ENCODE data around the gene TENM3. TPM values are rescaled to one million over a fixed set of nuclear protein-coding genes. Genes with fewer than 3 reads are reported as not detected.

TENM3 gene
- polyA plus RNA-seq, 1 experiment: 54.9 TPM

DNA sequence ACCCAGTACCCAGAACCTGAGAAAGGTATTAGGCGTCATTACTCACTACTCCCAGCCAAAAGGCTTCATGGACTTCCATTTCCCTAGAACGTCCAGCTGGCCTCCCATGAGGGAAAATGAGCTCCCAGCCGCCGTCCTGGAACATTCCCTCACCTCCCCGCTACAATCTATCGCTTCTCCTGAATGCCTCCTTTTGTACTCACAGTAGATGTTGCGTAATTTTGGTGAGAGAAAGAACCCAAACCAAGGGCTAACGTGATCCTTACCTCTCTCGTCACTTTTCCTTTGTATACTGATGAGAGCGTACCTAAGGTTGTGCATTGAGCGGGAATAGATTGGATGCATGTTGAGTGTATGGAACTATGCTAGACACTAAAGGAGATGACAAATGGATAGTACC is 161.9 kb downstream of the TENM3 start:
- POLR2A ChIA-PET: no interaction called here
- no peak for DNase-seq (ENCODE audit: low read depth, low spot score)
- Histone ChIP-seq H3K27me3 (ENCODE audit: control insufficient read depth, insufficient read depth, low read length) (no peaks in the 10 kb centered on the region), H3K27ac (ENCODE audit: low read depth, low read length) (no peak overlapping the region), H3K9me3 (ENCODE audit: control insufficient read depth, insufficient read depth, low read length) (no peaks in the 10 kb centered on the region), H3K4me3 (ENCODE audit: low read depth, low read length) (no peak overlapping the region)
- CTCF ChIA-PET: no interaction called here
- no peak for TF ChIP-seq CTCF (IDR thresholded peaks at IDR 0.05; ENCODE audit: low read depth, low read length)

DNA sequence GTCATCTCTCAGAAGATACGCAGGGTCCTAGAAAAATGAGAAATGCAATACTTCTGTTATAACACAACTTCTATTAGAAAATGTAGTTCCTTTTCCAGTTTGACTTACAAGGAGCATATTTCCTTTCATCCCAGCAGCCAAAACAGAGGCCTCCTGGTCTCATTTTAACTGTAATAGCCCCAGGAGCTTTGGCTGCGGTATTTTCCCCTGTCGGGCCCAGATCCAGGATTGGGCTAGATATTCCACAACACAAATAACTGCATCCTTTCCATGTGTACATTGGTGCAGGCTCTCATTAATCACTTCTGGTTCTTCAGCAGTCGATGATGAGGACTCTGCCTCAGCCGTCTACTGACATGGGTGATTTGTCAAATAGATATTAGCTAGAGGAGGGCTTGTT is 166.1 kb downstream of the TENM3 start:
- peaks cover 8% of the 10 kb centered on the region; the same call in 1 of the 2 replicates for H3K9me3 ChIP-seq (ENCODE audit: control insufficient read depth, insufficient read depth, low read length)
- ChIA-PET POLR2A (no interaction called here), CTCF (interaction anchor here (1.8 kb wide), 1 partner anchor 397 kb away, joined by 9 read pairs; no protein-coding TSS in a partner anchor)
- no peak overlapping the region for H3K4me3 ChIP-seq (ENCODE audit: low read depth, low read length)
- no peak overlapping the region for H3K27ac ChIP-seq (ENCODE audit: low read depth, low read length)
- no peaks in the 10 kb centered on the region for H3K27me3 ChIP-seq (ENCODE audit: control insufficient read depth, insufficient read depth, low read length)
- DNase-seq (ENCODE audit: low read depth, low spot score): no peak
- TF ChIP-seq CTCF (IDR thresholded peaks at IDR 0.05; ENCODE audit: low read depth, low read length): no peak

GRCh38 chr4:182411391-182411790 is 168.2 kb downstream of the TENM3 start:
- CTCF ChIA-PET: no interaction called here

DNA sequence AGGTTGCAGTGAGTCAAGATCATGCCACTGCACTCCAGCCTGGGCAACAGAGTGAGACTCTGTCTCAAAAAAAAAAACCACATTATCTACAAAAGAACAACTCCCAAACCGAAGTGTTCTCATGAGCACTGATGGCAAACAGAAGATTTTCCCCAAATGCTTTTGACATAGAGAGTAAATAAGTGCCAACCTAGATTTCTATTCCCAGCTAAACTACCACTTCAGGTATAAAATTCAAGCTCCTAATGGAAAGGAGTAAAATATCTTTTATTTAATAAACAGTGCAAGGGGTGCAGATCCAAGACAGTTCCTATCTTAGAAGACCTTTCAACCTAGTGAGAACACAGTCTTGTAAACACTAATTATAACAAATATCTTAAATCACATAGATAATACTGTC is 170.3 kb downstream of the TENM3 start:
- TF ChIP-seq CTCF (IDR thresholded peaks at IDR 0.05; ENCODE audit: low read depth, low read length): no peak
- ChIA-PET POLR2A (no interaction called here), CTCF (no interaction called here)

More at GRCh38 chr4:182411391-182411790, 168.2 kb downstream of the TENM3 start:
- H3K4me3 ChIP-seq (ENCODE audit: low read depth, low read length): no peak overlapping the region
- DNase-seq (ENCODE audit: low read depth, low spot score): no peak
- no peaks in the 10 kb centered on the region for H3K27me3 ChIP-seq (ENCODE audit: control insufficient read depth, insufficient read depth, low read length)
- H3K27ac ChIP-seq (ENCODE audit: low read depth, low read length): no peak overlapping the region
- TF ChIP-seq CTCF (IDR thresholded peaks at IDR 0.05; ENCODE audit: low read depth, low read length): no peak
- POLR2A ChIA-PET: no interaction called here
- H3K9me3 ChIP-seq (ENCODE audit: control insufficient read depth, insufficient read depth, low read length): peaks cover 8% of the 10 kb centered on the region; the same call in 1 of the 2 replicates

DNA sequence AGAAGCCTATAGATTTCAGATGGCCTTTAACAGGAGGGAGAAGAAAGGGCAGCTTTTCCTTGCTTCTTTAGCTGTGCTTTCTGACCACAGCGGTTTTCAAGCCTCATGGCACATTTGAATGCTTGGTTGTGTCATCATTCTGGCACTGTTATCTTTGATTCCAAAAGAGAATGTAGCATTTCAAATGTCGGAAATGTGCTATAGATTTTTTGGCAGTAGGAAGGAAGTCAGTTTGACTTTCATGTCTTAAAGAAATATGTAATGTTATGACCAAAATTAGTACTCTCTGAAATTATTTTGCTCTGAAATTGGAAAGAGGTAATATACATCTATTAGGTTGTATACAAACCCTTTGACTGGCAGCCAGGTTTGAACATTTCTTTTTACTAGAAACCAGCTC is 171.9 kb downstream of the TENM3 start:
- ChIA-PET POLR2A (no interaction called here), CTCF (no interaction called here)
- H3K27ac ChIP-seq (ENCODE audit: low read depth, low read length): no peak overlapping the region
- H3K27me3 ChIP-seq (ENCODE audit: control insufficient read depth, insufficient read depth, low read length): no peaks in the 10 kb centered on the region
- DNase-seq (ENCODE audit: low read depth, low spot score): no peak
- no peak for TF ChIP-seq CTCF (IDR thresholded peaks at IDR 0.05; ENCODE audit: low read depth, low read length)
- H3K9me3 ChIP-seq (ENCODE audit: control insufficient read depth, insufficient read depth, low read length): peaks cover 8% of the 10 kb centered on the region; the same call in 1 of the 2 replicates
- no peak overlapping the region for H3K4me3 ChIP-seq (ENCODE audit: low read depth, low read length)

More for the DNA sequence above, 170.3 kb downstream of the TENM3 start:
- Histone ChIP-seq H3K4me3 (ENCODE audit: low read depth, low read length) (no peak overlapping the region), H3K27me3 (ENCODE audit: control insufficient read depth, insufficient read depth, low read length) (no peaks in the 10 kb centered on the region), H3K9me3 (ENCODE audit: control insufficient read depth, insufficient read depth, low read length) (peaks cover 8% of the 10 kb centered on the region; the same call in 1 of the 2 replicates), H3K27ac (ENCODE audit: low read depth, low read length) (no peak overlapping the region)
- no peak for DNase-seq (ENCODE audit: low read depth, low spot score)
